ENCODE data around the gene ZMYND19. TPM values are rescaled to one million over a fixed set of nuclear protein-coding genes. Genes with fewer than 3 reads are reported as not detected.
A peak's percentile ranks its signal among the peaks of the same experiment; 100 is the strongest.

Gene ZMYND19
- total RNA-seq, result 30.3 and 31.4 TPM in 2 replicates
- long read RNA-seq, result 0 reads

- Mint-ChIP-seq H3K9me3 (ENCODE audit: unreplicated experiment) (no peaks in the 10 kb centered on the region), H3K4me1 (ENCODE audit: unreplicated experiment) (peaks cover 11% of the 10 kb centered on the region), H3K36me3 (ENCODE audit: unreplicated experiment) (peaks cover 12% of the 10 kb centered on the region), H3K27ac (ENCODE audit: unreplicated experiment) (peak within 1 kb of the TSS; percentile 94), H3K27me3 (ENCODE audit: unreplicated experiment) (no peaks in the 10 kb centered on the region), H3K4me3 (ENCODE audit: unreplicated experiment) (peak within 1 kb of the TSS; percentile 98)
- TF ChIP-seq, protein P1, sequence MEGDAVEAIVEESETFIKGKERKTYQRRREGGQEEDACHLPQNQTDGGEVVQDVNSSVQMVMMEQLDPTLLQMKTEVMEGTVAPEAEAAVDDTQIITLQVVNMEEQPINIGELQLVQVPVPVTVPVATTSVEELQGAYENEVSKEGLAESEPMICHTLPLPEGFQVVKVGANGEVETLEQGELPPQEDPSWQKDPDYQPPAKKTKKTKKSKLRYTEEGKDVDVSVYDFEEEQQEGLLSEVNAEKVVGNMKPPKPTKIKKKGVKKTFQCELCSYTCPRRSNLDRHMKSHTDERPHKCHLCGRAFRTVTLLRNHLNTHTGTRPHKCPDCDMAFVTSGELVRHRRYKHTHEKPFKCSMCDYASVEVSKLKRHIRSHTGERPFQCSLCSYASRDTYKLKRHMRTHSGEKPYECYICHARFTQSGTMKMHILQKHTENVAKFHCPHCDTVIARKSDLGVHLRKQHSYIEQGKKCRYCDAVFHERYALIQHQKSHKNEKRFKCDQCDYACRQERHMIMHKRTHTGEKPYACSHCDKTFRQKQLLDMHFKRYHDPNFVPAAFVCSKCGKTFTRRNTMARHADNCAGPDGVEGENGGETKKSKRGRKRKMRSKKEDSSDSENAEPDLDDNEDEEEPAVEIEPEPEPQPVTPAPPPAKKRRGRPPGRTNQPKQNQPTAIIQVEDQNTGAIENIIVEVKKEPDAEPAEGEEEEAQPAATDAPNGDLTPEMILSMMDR (IDR thresholded peaks at IDR 0.05), result no peak
- DNase-seq (ENCODE audit: extremely low spot score, unreplicated experiment), result peak; percentile 97
These were observed at the start of gene ZMYND19 for GRCh38 chr9:137590469-137591383. Gene ZMYND19, minus strand, starts transcription at chr9:137590512. Its CDS starts 249 bp downstream, at chr9:137590263.

DNA sequence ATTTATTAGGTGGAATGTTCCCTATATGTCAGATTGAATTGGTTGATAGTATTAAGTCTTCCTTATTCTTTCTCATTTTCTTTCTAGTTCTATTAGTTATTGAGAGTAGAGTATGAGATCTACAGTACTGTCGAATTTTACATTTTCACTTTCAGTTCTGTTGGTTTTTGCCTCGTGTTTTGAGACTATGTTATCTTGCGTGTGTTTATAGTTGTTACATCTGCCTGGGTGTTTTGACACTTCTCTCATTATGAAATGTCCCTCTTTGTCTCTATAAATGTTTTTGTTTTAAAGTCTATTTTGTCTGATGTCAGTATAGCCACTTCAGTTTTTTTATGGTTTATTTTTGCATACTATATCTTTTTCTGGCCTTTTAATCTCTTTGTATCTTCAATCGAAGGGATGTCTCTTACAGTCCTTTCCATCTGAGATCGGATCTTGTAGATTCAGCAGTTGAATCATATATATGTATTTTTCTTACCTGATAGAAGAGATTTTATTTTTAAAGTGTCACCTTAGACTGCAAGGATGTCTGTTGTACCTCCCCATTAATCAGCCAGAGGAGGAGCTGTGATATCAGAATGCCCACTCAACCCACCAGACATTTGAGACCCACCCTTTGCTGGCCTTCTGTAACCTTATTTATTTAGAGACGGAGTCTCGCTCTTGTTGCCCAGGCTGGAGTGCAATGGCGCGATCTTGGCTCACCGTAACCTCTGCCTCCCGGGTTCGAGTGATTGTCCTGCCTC, 49.2 kb upstream of the ZMYND19 start:
- peak overlapping the region; percentile 2 for H3K4me3 Mint-ChIP-seq (ENCODE audit: unreplicated experiment)
- peaks cover 15% of the 10 kb centered on the region for H3K4me1 Mint-ChIP-seq (ENCODE audit: unreplicated experiment)
- H3K36me3 Mint-ChIP-seq (ENCODE audit: unreplicated experiment), result peaks cover 8% of the 10 kb centered on the region
- no peaks in the 10 kb centered on the region for H3K9me3 Mint-ChIP-seq (ENCODE audit: unreplicated experiment)
- DNase-seq (ENCODE audit: extremely low spot score, unreplicated experiment), result no peak
- H3K27me3 Mint-ChIP-seq (ENCODE audit: unreplicated experiment), result no peaks in the 10 kb centered on the region
- peak overlapping the region; percentile 43 for H3K27ac Mint-ChIP-seq (ENCODE audit: unreplicated experiment)
- TF ChIP-seq, protein P1 (IDR thresholded peaks at IDR 0.05), result no peak

DNA sequence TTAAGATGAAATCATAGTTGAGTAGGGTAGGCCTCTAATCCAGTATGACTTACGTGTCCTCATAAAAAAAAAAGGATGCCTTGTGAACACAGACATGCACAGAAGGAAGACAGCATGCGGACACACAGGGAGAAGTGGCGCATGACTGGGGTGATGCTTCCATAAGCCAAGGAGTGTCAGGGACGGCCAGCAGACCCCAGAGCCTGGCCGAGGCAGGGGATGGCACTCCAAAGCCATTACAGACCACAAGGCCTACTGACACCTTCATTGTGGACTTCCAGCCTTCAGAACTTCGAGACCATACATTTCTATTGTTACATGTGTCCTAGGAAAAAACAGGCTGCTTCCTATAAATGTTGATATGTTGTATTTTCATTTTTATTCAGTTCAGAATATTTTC, 48.4 kb upstream of the ZMYND19 start:
- H3K27me3 Mint-ChIP-seq (ENCODE audit: unreplicated experiment), result no peaks in the 10 kb centered on the region
- H3K36me3 Mint-ChIP-seq (ENCODE audit: unreplicated experiment), result peaks cover 8% of the 10 kb centered on the region
- H3K4me1 Mint-ChIP-seq (ENCODE audit: unreplicated experiment), result peaks cover 16% of the 10 kb centered on the region
- no peak overlapping the region for H3K27ac Mint-ChIP-seq (ENCODE audit: unreplicated experiment)
- DNase-seq (ENCODE audit: extremely low spot score, unreplicated experiment), result no peak
- TF ChIP-seq, protein P1 (IDR thresholded peaks at IDR 0.05), result no peak
- H3K4me3 Mint-ChIP-seq (ENCODE audit: unreplicated experiment), result no peak overlapping the region
- H3K9me3 Mint-ChIP-seq (ENCODE audit: unreplicated experiment), result no peaks in the 10 kb centered on the region

DNA sequence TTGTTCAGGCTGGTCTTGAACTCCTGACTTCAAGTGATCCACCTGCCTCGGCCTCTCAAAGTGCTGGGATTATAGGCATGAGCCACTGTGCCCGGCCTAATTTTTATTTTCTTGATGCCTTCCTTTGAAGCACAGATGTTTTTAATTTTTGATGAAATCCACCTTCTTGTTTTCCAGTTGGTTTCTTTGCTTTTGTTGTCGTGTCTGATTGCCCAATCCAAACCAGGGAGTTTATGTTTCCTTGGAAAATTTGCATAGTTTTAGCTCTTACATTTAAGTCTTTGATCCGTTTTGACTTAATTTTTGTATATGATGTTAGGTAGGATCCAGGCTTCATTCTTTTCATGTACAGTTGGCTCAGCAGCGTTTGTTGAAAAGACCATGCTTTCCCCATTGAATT, 43.7 kb upstream of the ZMYND19 start:
- no peak overlapping the region for H3K4me3 Mint-ChIP-seq (ENCODE audit: unreplicated experiment)
- no peak for DNase-seq (ENCODE audit: extremely low spot score, unreplicated experiment)
- no peaks in the 10 kb centered on the region for H3K9me3 Mint-ChIP-seq (ENCODE audit: unreplicated experiment)
- TF ChIP-seq, protein P1 (IDR thresholded peaks at IDR 0.05), result no peak
- H3K4me1 Mint-ChIP-seq (ENCODE audit: unreplicated experiment), result peaks cover 25% of the 10 kb centered on the region
- no peaks in the 10 kb centered on the region for H3K27me3 Mint-ChIP-seq (ENCODE audit: unreplicated experiment)
- H3K36me3 Mint-ChIP-seq (ENCODE audit: unreplicated experiment), result no peaks in the 10 kb centered on the region
- no peak overlapping the region for H3K27ac Mint-ChIP-seq (ENCODE audit: unreplicated experiment)
